IMR-90 (cell line): Measurements from ENCODE around the gene SNAP23.

Experiments used
- CEBPB ChIP-seq: IDR thresholded peaks from 2 replicates; pipeline ENCODE4 v1.6.1; 2012; ENCODE audit warnings: low read depth, low read length, improper control_type of control experiment
- CHD1 ChIP-seq: IDR thresholded peaks from 2 replicates; pipeline ENCODE4 v1.6.1; 2012; ENCODE audit warnings: low read depth, low read length, improper control_type of control experiment
- FOS ChIP-seq: fragments of 150-350 bp; IDR thresholded peaks from 2 replicates; pipeline ENCODE4 v1.6.1; 2016; ENCODE audit warnings: low read depth, low read length
- MAFK ChIP-seq: IDR thresholded peaks from 2 replicates; pipeline ENCODE4 v1.6.1; 2012; ENCODE audit warnings: low read depth, low read length, improper control_type of control experiment
- MAZ ChIP-seq: IDR thresholded peaks from 2 replicates; pipeline ENCODE4 v1.6.1; 2012; ENCODE audit warnings: low read depth, mild to moderate bottlenecking, low read length, improper control_type of control experiment, moderate library complexity, borderline replicate concordance
- MXI1 ChIP-seq: IDR thresholded peaks from 2 replicates; pipeline ENCODE4 v1.6.1; 2012; ENCODE audit warnings: low read depth, mild to moderate bottlenecking, low read length, moderate library complexity, borderline replicate concordance
- POLR2A ChIP-seq: IDR thresholded peaks from 2 replicates; pipeline ENCODE4 v1.6.1; 2012; ENCODE audit warnings: mild to moderate bottlenecking, low read depth, low read length
- RAD21 ChIP-seq: IDR thresholded peaks from 2 replicates; pipeline ENCODE4 v1.6.1; 2012; ENCODE audit warnings: low read length, improper control_type of control experiment
- RCOR1 ChIP-seq: IDR thresholded peaks from 2 replicates; pipeline ENCODE4 v1.6.1; 2012; ENCODE audit warnings: mild to moderate bottlenecking, low read length, improper control_type of control experiment; ENCODE audit not compliant: insufficient replicate concordance
- SMC3 ChIP-seq: fragments of 150-350 bp; IDR thresholded peaks from 2 replicates; pipeline ENCODE4 v1.6.1; 2016; ENCODE audit warnings: low read depth, mild to moderate bottlenecking, antibody characterized with exemption, low read length, moderate library complexity
- TF ChIP-seq, protein P1 (sequence below): conservative IDR thresholded peaks from 2 replicates; pipeline ENCODE4 v1.5.1; 2012; ENCODE audit warnings: mild to moderate bottlenecking, low read depth, low read length, improper control_type of control experiment

DNA sequence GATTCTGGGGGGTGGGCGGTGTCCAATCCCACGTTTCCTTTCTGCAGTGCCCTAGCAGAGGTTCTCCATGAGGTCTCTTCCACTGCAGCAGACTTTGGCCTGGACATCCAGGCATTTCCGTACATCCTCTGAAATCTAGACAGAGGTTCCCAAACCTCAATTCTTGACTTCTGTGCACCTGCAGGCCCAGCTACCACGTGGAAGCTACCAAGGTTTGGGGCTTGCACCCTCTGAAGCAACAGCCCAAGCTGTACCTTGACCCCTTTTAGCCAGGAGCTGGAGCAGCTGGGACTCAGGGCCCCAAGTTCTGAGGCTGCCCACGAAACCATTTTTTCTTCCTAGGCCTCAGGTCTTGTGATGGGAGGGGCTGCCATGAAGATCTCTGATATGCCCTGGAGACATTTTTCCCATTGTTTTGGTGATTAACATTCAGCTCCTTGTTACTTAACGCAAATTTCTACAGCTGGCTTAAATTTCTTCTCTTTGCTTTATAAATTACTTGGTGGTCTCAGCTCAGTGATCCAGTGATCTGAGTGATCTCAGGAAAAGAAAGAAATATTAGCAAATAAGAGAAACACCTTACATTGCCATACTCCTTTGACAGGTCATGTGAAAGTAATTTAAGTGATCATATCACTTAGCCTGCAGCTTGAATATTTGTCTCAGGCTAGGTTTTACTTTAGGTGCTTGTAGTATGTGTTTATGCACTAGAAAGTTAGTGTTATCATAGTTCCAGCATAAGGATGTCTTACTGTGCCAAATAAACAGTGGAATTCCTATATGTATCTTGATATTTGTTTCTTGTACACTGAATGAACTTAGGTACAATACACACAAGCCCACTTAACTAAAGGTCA lies 3.0 kb downstream of the SNAP23 start:
- TF ChIP-seq RCOR1 (no peak), SMC3 (no peak), CEBPB (no peak), MAZ (no peak), POLR2A (no peak), CHD1 (no peak), RAD21 (no peak), MAFK (no peak), MXI1 (no peak), FOS (no peak)
- TF ChIP-seq, protein P1, sequence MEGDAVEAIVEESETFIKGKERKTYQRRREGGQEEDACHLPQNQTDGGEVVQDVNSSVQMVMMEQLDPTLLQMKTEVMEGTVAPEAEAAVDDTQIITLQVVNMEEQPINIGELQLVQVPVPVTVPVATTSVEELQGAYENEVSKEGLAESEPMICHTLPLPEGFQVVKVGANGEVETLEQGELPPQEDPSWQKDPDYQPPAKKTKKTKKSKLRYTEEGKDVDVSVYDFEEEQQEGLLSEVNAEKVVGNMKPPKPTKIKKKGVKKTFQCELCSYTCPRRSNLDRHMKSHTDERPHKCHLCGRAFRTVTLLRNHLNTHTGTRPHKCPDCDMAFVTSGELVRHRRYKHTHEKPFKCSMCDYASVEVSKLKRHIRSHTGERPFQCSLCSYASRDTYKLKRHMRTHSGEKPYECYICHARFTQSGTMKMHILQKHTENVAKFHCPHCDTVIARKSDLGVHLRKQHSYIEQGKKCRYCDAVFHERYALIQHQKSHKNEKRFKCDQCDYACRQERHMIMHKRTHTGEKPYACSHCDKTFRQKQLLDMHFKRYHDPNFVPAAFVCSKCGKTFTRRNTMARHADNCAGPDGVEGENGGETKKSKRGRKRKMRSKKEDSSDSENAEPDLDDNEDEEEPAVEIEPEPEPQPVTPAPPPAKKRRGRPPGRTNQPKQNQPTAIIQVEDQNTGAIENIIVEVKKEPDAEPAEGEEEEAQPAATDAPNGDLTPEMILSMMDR, result no peak
